ENCODE results near the gene TMEM119.

GRCh38 chr12:108610336-108610815 lies 12.5 kb upstream of the TMEM119 start:
- TF ChIP-seq, protein P1, sequence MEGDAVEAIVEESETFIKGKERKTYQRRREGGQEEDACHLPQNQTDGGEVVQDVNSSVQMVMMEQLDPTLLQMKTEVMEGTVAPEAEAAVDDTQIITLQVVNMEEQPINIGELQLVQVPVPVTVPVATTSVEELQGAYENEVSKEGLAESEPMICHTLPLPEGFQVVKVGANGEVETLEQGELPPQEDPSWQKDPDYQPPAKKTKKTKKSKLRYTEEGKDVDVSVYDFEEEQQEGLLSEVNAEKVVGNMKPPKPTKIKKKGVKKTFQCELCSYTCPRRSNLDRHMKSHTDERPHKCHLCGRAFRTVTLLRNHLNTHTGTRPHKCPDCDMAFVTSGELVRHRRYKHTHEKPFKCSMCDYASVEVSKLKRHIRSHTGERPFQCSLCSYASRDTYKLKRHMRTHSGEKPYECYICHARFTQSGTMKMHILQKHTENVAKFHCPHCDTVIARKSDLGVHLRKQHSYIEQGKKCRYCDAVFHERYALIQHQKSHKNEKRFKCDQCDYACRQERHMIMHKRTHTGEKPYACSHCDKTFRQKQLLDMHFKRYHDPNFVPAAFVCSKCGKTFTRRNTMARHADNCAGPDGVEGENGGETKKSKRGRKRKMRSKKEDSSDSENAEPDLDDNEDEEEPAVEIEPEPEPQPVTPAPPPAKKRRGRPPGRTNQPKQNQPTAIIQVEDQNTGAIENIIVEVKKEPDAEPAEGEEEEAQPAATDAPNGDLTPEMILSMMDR (IDR thresholded peaks at IDR 0.05) = no peak
- TF ChIP-seq POLR2A (IDR thresholded peaks at IDR 0.05) = no peak
- TF ChIP-seq EP300 (IDR thresholded peaks at IDR 0.05) = no peak

All from ovary (tissue), 3 donors.